Retinal pigment epithelial cell (primary cell): ENCODE results near the gene SS18L1.

ENCODE experiments used
- DNase-seq: peaks from one replicate; pipeline ENCODE4 v3.0.0-alpha.2; 2010; ENCODE audit warnings: low read depth
- H3K4me3 ChIP-seq: 2 replicates; pipeline ENCODE4 v1.5.1; 2011; ENCODE audit warnings: mild to moderate bottlenecking, low read length, control low read depth, moderate library complexity
- CTCF ChIP-seq: conservative IDR thresholded peaks from 2 replicates; pipeline ENCODE4 v1.5.1; 2011; ENCODE audit warnings: low read depth, low read length, control low read depth, inconsistent platforms

The SS18L1 gene

DNA sequence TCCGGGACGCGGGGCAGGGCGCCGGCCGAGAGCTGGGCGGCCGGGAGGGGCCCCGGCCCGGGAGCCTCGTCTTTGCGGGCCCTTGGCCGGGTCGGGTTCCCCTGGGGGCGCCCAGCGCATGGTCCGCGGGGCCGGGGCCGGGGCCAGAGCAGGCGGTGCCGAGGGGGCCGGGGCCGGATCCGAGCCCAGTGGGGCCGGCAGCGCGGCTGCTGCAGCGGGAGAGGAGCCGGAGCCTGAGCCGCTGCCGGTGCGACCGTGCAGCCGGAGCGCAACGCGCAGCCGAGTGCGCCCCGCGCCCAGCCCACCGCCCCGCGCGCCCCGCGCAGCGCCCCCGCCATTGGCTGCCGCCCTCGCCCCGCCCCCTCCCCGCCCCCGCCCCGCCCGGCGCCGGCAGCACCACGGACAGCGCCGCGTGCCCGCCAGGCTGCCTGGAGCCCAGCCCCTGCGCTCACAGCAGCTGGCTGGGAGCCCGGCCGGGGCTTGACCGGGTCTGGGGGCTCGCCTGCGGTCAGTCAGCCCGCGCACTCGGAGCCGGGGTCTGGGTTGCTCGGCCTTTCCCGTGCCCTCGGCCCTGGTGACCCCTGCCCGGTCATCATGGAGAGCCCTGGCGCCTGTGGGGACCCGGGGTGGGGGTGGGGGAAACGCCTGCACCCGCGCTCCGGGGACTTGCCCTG lies 76.6 kb downstream of the SS18L1 start, which contains the start of gene HRH3:
Gene HRH3 (minus strand): TSS at position 287 of the 674 bp plus-strand sequence. CDS start 308 bp downstream, outside the sequence.
- H3K4me3 ChIP-seq, result no peak within 1 kb of the TSS
- no peak for DNase-seq

GRCh38 chr20:62220666-62221568 lies 77.3 kb downstream of the SS18L1 start:
- H3K4me3 ChIP-seq, result no peak overlapping the region
- DNase-seq, result no peak
- TF ChIP-seq CTCF, result no peak

More for the DNA sequence above, 76.6 kb downstream of the SS18L1 start, which contains the start of gene HRH3:
- no peak for TF ChIP-seq CTCF

GRCh38 chr20:62222266-62222850 lies 78.8 kb downstream of the SS18L1 start:
- no peak for DNase-seq
- TF ChIP-seq CTCF, result no peak
- no peak overlapping the region for H3K4me3 ChIP-seq

DNA sequence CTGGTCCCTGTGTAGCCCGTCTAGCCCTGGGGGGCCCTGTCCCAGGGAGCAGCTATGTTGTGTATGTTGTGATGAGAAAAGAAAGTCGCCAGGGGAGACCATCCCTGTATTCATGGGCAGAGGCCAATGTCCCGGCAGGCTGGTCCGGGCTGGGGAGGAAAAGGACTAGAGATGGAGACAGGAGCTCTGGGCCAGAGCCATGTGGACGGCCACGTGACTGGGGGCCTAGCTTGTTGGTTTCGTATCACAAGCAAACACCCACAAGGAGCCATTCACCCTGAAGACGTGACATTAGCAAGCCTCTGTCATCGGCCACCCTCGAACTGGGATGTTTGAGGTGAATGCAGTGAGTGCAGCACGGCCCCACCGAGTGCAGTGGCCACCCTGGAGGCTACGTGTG lies 79.4 kb downstream of the SS18L1 start:
- no peak for TF ChIP-seq CTCF
- no peak for DNase-seq
- H3K4me3 ChIP-seq, result no peak overlapping the region

DNA sequence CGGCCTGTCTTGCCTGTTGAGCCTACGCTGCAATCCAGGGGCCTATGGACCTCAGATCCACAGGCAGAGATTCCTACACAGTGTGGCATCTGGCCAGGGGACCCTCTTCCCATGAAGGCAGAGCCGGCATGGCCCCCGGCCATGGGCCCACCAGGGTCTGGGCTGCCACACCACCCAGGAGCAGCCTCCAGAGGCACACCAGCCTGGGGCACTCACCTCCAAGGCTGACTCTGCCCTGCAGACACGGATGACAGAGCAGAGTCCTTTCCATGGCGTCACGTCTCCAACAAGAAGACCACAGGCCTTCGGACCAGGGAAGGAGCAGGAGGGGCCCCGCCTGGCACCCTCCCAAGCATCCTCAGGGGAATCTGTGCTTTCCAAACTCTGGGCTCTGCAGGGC lies 80.0 kb downstream of the SS18L1 start:
- no peak for DNase-seq
- TF ChIP-seq CTCF, result no peak
- no peak overlapping the region for H3K4me3 ChIP-seq

GRCh38 chr20:62224113-62224855 lies 80.7 kb downstream of the SS18L1 start:
- no peak for DNase-seq
- H3K4me3 ChIP-seq, result no peak overlapping the region
- no peak for TF ChIP-seq CTCF
